Measurements from ENCODE around the gene CBR4.

GRCh38 chr4:169052594-169052945, 42.5 kb upstream of the CBR4 start:
- no peak for TF ChIP-seq MAX (IDR thresholded peaks at IDR 0.05; ENCODE audit: insufficient read depth, insufficient read length)
- TF ChIP-seq CTCF (IDR thresholded peaks at IDR 0.05; ENCODE audit: extremely low read depth in 1 of 2, insufficient read depth in 1 of 2, low read depth in 1 of 2, low read length in 2 of 2) = no peak
- no peak for TF ChIP-seq JUN (IDR thresholded peaks at IDR 0.05; ENCODE audit: borderline replicate concordance, insufficient read depth, insufficient read length, low read depth)
- no peak for TF ChIP-seq POLR2A (IDR thresholded peaks at IDR 0.05; ENCODE audit: low read depth, low read length)
